G401 (cell line): ENCODE data around the gene CREB3L1. TPM values are rescaled to one million over a fixed set of nuclear protein-coding genes. Genes with fewer than 3 reads are reported as not detected.
A peak's percentile ranks its signal among the peaks of the same experiment; 100 is the strongest.

Experiments
- DNase-seq: peaks from one replicate; pipeline ENCODE4 v3.0.0-alpha.2; 2015; ENCODE audit warnings: low spot score
- in situ Hi-C: cut with HindIII; loops from 2 replicates; pipeline ENCODE4 v1.10.0; 2016; ENCODE audit warnings: low sequenced_read_pairs, mixed read lengths
- total RNA-seq: library from RNA; depleted of rRNA; stranded (reverse); fragments of >200 nt; shearing (Covaris generic); gene quantifications from 2 replicates; pipeline ENCODE4 v1.2.3, GENCODE V29; 2014

CREB3L1 gene
- total RNA-seq, 1 experiment from 2014 or later = 2.4 TPM

DNA sequence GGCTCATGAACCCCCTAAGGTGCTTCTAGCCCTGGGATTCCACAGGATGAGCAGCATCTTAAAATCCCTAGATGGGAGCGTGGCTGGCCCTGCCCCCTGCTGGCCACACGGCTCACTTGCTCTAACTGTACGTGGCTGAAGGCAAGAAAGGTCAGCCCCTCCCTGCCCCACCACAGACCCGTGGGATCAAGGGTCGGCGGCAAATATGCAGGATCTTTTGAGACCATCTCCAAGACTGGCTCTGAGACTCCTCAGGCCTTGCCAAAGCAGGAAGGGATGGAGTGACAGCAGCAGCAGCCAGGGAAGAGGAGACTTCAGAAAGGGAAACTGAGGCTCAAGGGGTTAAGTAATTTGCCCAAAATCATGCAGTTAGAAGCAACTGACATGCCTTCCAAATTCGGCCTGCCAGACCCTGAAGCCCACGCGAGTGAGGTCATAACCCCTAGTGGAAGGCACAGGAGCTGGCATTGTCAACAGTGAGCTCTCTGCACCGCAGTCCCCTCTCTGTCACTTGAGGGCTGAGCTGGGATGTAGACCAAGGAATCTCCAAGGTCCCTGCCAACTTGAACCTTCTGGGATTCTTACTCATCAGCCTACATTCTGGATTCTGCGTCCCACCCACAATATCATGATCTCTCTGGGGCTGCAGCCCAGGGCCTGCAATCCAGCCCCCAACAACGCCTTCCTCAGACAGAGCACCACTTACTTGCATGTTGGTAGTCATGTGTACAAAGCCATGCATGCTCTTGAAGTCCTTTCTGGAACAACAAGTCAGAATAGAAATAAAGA, 31.4 kb downstream of the CREB3L1 start:
- DNase-seq = no peak

GRCh38 chr11:46309814-46310259, 32.4 kb downstream of the CREB3L1 start:
- no peak for DNase-seq
- in situ Hi-C loops = no loop called here

More for the DNA sequence above, 31.4 kb downstream of the CREB3L1 start:
- in situ Hi-C loops = no loop called here

DNA sequence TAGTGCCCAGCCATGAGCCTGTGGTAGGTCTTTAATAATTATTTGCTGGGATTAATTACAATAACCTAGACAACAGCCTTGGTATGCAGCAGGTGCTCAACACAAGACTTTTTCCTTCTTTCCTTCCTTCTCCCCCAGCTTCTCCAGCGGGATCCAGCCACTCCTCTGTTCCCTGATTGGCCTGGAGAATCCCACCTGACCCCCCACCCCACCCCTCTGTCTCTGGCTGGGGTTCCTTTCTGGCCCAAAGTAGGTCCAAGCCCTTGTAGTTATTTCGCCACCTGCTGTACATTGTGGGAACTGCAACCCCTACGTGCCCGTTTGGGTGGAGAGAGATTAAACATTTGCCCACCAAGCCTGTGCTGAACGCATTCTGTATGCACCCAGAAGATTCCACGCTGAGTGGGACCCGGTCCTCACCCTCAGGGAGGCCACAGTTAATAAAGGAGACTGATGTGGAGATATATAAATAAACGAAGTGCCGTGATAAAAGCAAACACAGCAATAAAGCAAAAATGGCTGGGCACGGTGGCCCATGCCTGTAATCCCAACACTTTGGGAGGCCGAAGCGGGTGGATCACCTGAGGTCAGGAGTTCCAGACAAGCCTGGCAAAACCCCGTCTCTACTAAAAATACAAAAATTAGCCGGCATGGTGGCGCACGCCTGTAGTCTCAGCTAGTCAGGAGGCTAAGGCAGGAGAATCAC, 37.7 kb downstream of the CREB3L1 start:
- in situ Hi-C loops = no loop called here
- peak; percentile 56 for DNase-seq

DNA sequence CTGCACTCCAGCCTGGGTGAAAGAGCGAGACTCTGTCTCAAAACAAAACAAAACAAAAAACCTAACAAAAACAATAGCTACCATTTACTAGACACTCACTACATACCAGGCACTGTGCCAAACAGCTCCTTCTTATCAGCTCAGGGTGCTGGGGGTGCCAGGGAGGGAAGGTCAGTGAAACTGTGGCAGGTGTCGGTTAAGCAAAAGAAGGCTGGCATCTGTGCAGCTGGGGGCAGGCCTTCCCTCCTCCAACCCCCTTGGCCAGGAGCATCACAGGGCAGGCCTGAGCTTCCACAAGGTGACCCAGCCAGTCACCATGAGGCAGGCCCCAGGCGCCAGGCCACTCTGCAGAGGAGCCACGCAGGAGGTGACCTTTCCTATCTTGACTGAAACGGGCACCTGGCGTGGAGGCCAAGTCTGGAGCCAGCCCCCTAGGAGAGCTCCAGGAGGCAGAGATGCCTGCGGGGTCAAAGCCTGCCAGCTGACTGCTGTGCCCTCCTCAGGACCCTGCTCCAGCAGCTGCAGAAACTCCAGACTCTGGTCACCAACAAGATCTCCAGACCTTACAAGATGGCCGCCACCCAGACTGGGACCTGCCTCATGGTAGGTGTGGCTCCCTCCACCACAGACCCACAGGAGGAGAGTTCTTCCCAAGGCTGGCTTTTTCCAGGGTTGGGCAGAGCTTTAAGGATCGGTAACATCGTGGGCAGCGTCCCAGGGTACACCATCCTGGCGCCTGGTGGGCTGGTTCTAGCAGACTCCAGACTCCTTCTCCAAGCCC, 38.5 kb downstream of the CREB3L1 start:
- DNase-seq = no peak
- in situ Hi-C loops = no loop called here

GRCh38 chr11:46319074-46319453, 41.6 kb downstream of the CREB3L1 start:
- in situ Hi-C loops = no loop called here
- DNase-seq = no peak

- in situ Hi-C loops = no loop called here
- DNase-seq = no peak
Measured at GRCh38 chr11:46321757-46322156, 44.3 kb downstream of the CREB3L1 start.

DNA sequence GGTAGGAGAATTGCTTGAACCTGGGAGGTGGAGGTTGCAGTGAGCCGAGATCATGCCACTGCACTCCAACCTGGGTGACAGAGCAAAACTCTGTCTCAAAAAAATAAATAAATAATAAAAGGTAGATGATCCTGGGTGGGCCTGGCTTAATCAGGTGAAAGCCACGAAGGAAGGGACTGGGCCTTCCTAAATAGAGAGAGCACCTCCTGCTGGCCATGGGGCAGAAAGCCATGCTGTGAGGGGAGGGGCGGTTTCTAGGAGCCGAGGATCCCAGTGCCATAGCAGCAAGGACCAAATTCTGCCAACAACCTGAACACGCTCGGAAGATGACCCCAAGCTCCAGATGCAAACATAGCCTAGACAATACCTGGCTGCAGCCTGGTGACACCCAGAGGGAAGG, 45.3 kb downstream of the CREB3L1 start:
- no peak for DNase-seq
- in situ Hi-C loops = no loop called here

DNA sequence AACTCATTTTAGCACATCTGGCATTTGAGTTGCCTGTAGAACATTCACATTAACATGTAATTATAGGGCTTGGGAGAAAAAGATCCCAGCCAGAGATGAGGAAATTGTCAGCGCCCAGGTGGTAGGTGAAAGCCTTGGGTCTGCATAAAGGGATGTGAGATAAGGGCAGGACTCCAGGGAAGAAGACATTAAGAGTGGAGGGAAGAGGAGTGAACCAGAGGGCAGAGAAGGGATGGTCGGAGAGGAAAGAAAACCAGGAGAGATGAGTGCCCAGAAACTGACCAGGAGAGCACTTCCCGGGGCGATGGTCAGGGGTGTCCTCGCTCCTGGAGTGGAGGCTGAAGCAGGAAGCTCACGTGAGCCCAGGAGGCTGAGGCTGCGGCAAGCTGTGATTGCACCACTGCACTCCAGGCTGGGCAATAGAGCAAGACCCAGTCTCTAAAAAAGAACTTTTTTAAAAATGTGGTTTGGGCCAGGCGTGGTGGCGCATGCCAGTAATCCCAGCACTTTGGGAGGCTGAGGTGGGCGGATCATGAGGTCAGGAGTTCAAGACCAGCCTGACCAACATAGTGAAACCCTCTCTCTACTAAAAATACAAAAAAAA, 49.5 kb downstream of the CREB3L1 start:
- in situ Hi-C loops = no loop called here

GRCh38 chr11:46327829-46328228, 50.4 kb downstream of the CREB3L1 start:
- no peak for DNase-seq
- in situ Hi-C loops = no loop called here

More for the DNA sequence above, 49.5 kb downstream of the CREB3L1 start:
- no peak for DNase-seq

GRCh38 chr11:46330154-46330553, 52.7 kb downstream of the CREB3L1 start:
- in situ Hi-C loops = loop anchor here (5.0 kb wide), 1 partner anchor 83 kb away; no protein-coding TSS in a partner anchor
- no peak for DNase-seq

GRCh38 chr11:46330563-46331281, 53.3 kb downstream of the CREB3L1 start:
- DNase-seq = peak; percentile 34
- in situ Hi-C loops = loop anchor here (5.0 kb wide), 1 partner anchor 83 kb away; no protein-coding TSS in a partner anchor

GRCh38 chr11:46331282-46331984, 54.0 kb downstream of the CREB3L1 start:
- no peak for DNase-seq
- in situ Hi-C loops = loop anchor here (5.0 kb wide), 1 partner anchor 84 kb away; no protein-coding TSS in a partner anchor

- no peak for DNase-seq
- in situ Hi-C loops = loop anchor here (5.0 kb wide), 1 partner anchor 85 kb away; no protein-coding TSS in a partner anchor
Measured at GRCh38 chr11:46332093-46332567, 54.7 kb downstream of the CREB3L1 start.

DNA sequence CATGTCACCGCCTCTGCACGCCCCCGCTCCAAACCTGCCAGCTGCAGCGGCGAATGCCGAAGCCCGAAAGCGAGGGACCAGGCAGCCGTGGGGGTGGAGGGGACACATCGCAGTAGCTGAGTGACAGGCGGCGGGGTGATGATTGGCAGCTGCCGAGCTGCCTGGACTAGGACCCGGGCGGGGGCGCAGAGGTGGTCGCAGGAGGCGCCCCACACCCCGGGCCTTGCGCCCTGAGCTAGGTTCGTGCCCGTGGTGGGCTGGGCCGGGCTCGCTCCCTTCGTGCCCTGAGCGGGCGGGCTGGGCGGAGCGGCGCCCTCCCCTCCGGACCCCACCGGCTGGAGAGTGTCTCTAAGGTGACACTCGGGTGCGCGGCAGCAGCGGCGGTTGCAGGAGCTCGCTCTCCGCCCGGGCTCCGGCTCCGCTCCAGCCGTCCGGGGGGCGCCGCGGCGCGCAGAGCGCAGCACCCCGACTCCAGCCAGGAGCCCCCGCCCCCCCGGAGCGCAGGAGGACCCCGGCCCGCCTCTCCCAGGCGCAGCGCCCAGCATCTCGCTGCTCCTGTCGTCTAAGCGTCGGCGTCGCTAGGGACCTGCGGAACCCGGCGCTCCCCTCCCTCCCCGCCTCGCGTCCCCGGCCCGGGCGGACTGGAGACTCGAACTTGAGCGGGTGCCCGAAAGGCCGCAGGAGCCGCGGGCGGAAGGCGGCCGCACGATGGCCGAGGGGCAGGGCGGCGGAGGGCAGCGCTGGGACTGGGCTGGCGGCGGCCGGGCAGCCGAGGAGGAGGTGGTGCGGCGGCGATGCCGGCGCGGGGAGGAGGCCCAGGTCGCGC, 55.3 kb downstream of the CREB3L1 start:
- no peak for DNase-seq
- in situ Hi-C loops = loop anchor here (5.0 kb wide), 1 partner anchor 85 kb away; no protein-coding TSS in a partner anchor

GRCh38 chr11:46333394-46333947, 56.0 kb downstream of the CREB3L1 start:
- in situ Hi-C loops = loop anchor here (5.0 kb wide), 1 partner anchor 86 kb away; no protein-coding TSS in a partner anchor
- no peak for DNase-seq

GRCh38 chr11:46334211-46334610, 56.7 kb downstream of the CREB3L1 start:
- no peak for DNase-seq
- in situ Hi-C loops = loop anchor here (5.0 kb wide), 1 partner anchor 87 kb away; no protein-coding TSS in a partner anchor
